ENCODE data around the gene PARD3.

DNA sequence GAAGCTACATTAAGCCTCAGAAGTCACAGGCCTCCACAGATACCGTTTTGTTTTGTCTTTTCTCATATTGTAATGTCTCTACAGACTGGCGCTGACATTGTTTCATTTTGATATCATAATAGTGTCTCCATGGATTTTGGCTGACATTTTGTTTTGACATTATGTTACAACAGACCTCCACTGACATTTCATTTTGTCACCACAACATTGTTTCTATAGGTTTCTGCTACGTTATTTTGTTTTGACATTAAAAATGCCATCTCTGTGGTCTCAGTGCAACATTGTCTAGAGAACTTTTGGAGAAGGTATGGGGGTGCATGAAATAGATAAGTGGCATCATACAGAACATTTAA, 666.8 kb downstream of the PARD3 start:
- TF ChIP-seq, protein P1, sequence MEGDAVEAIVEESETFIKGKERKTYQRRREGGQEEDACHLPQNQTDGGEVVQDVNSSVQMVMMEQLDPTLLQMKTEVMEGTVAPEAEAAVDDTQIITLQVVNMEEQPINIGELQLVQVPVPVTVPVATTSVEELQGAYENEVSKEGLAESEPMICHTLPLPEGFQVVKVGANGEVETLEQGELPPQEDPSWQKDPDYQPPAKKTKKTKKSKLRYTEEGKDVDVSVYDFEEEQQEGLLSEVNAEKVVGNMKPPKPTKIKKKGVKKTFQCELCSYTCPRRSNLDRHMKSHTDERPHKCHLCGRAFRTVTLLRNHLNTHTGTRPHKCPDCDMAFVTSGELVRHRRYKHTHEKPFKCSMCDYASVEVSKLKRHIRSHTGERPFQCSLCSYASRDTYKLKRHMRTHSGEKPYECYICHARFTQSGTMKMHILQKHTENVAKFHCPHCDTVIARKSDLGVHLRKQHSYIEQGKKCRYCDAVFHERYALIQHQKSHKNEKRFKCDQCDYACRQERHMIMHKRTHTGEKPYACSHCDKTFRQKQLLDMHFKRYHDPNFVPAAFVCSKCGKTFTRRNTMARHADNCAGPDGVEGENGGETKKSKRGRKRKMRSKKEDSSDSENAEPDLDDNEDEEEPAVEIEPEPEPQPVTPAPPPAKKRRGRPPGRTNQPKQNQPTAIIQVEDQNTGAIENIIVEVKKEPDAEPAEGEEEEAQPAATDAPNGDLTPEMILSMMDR (conservative IDR thresholded peaks at IDR 0.05): no peak
- TF ChIP-seq EZH2 (IDR thresholded peaks at IDR 0.05; ENCODE audit: low read depth): no peak
